Right ventricle myocardium inferior (tissue), 1 donor: ENCODE data around the gene AMT. TPM values are rescaled to one million over a fixed set of nuclear protein-coding genes. Genes with fewer than 3 reads are reported as not detected.
"Not testable (repeated sequence)": the region's sequence is repeated elsewhere in the genome, so short reads cannot be mapped to it uniquely, and the experiment has no call there.

ENCODE experiments used
- ATAC-seq: fragments of 200-7000 bp; cut with Tn5 transposase; one replicate; pipeline ENCODE4 v1.9.1; 2020; ENCODE audit warnings: mild to moderate bottlenecking, moderate library complexity
- DNase-seq: peaks from one replicate; pipeline ENCODE4 v3.0.0; 2021; ENCODE audit errors: missing footprints
- intact Hi-C: fragments of 100-400 bp; cut with DNase I; formaldehyde crosslinking; loops from one replicate; pipeline ENCODE4 v1.11.0; 2022
- total RNA-seq: library from RNA; stranded (reverse); fragmentation: NEBNext Ultra II Directional; extraction: Animal tissue kit (Norgen Biotek cat#: 25700); gene quantifications from one replicate; pipeline ENCODE4 v1.2.1, GENCODE V29; 2021
- donor health status: DM: no; HTN: yes; CAD: no; lungs with severe emphysema.

Gene AMT
- total RNA-seq, 1 donor from 2014 or later = 20.5 TPM

DNA sequence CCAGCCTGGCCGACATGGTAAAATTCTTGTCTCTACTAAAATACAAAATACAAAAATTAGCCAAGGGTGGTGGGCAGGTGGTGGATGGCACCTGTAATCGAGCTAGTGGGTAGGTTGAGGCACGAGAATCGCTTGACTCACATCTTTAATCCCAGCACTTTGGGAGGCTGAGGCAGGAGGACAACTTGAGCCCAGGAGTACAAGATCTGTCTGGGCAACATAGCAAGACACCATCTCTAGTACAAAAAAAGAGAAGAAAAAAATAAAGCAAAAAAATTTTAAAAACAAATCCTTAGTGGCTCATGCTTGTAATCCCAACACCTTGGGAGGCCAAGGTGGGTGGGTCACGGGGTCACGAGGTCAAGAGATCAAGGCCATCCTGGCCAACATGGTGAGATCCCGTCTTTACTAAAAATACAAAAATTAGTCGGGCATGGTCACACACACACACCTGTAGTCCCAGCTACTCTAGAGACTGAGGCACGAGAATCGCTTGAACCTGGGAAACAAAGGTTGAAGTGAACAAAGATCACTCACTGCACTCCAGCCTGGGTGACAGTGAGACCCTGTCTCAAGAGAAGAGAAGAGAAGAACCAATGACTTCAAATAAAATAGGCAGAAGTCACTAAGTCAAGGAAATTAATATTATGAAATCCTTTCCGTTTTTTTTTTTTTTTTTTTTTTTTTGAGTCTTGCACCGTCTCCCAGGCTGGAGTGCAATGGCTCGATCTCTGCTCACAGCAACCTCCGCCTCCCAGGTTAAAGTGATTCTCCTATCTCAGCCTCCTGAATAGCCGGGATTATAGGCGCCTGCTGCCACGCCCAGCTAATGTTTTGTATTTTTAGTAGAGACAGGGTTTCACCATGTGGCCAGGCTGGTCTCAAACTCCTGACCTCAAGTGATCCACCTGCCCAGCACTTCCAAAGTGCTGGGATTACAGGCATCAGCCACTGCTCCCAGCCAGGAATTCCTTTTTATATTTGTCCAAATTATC lies 15.4 kb downstream of the AMT start:
- intact Hi-C loops = no loop called here
- ATAC-seq = no peak
- DNase-seq = no peak

DNA sequence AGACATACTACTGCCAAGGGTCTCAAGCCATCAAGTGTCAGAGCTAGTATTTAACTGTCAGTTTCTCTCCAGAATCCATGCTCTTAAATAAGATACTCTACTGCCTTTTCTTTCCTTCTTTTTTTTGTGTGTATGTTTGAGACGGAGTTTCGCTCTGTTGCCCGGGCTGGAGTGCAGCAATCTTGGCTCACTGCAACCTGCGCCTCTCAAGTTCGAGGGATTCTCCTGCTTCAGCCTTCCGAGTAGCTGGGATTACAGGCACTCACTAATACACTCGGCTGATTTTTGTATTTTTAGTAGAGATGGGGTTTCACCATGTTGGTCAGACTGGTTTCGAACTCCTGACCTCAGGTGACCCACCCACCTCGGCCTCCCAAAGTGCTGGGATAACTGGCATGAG lies 16.7 kb downstream of the AMT start:
- DNase-seq = not testable (repeated sequence)

DNA sequence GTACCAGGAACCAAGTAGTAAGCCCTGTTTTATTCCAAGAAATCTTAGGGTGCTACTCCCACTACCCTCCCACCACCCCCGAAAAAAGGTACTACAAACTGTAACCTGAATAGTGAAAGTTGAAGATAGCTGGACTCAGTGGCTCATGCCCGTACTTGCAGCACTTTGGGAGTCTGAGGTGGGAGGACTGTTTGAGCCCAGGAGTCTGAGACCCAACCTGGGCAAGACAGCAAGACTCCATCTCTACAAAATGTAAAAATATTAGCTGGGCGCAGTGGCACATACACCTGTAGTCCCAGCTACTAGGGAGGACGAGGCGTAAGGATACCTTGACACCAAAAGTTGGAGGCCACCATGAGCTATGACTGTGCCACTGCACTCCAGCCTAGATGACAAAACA lies 18.4 kb downstream of the AMT start:
- no peak for ATAC-seq
- DNase-seq = no peak
- intact Hi-C loops = no loop called here

More for the DNA sequence above, 16.7 kb downstream of the AMT start:
- ATAC-seq = peak; percentile 24
- intact Hi-C loops = not testable (repeated sequence)

DNA sequence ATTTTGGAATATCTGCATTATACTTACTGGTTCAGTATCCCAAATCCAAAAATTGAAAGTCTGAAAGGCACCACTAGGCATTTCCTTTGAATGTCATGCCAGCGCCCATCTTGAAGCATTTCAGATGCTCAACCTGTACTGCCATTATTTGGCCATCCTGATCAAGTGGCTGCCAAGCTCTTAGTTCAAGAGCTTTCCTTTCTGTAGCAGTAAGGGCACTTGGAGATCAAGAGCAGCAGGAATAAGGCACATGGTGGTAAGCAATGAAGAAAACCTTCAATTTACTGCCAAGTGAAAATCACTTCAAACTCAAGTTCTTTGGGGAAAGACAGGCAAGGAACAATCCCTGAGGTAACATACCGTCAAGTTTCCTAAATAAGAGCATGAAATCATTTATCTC lies 20.5 kb downstream of the AMT start:
- intact Hi-C loops = no loop called here
- no peak for DNase-seq
- ATAC-seq = no peak

DNA sequence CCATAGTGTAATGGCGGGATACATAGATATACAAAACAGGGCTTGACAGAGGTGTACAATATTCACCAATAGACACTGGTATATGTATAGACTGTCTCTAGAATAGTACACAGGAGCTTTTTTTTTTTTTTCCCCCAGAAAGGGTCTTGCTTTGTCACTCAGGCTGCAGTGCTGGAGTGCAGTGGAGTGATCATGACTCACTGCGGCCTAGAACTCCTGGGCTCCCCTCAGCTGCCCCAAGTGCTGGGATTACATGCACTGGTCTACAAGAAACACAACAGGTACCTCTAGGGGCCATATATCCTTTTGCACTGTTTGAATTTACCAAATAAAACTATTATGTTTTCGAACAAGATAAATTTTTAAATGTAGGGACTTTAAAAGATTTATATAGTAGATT lies 22.8 kb downstream of the AMT start:
- intact Hi-C loops = no loop called here
- ATAC-seq (no peak), DNase-seq (no peak)

DNA sequence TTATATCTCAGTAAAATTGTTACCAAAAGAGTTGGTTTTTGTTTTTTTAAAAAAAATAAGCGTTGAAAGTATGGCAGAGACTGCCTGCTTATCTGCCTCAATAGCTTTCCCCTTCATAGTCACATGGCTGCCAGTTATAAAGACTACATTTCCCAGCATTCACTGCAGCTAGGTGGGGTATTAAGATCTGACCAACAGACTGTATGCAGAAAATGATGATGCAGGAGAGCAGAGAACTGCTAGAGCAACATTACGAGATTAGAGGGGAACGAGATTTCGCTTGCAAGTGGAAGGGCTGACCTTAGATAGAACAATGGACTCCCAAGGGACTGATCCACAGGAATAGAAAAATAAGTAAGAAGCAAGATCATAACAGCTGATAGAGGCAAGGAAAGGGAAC lies 24.8 kb downstream of the AMT start:
- ATAC-seq (peak; percentile 50), DNase-seq (no peak)
- intact Hi-C loops = no loop called here

DNA sequence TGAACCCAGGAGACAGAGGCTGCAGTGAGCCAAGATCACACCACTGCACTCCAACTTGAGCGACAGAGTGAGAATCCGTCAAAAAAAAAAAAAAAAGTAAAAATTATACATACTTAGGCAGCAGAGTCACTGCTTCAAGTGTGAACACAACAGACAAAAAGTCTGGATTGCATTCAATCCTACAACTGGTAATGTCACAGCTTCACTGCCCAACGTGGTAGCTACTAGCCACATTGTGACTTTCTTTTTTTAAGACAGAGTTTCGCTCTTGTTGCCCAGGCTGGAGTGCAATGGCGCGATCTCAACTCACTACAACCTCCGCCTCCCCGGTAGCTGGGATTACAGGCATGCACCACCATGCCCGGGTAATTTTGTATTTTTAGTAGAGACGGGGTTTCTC lies 31.0 kb downstream of the AMT start:
- ATAC-seq, DNase-seq, intact Hi-C loops: not testable (repeated sequence)

DNA sequence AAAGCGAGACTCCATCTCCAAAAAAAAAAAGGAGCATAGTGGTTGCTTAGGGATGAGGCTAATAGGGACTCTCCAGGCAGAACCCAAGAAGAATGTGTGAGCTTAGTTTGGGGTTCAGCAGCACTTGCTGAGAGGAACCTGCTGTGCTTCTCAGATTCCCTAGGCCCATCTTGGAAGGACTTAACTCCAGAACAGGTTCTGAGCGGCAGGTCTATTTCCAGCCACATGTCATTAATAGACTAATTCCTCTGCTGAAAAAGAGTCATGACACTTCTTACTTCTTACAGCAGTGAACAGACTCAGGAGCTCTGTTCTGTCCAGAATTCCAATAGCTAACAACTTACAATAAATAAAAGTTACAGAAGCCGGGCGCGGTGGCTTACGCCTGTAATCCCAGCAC lies 33.0 kb downstream of the AMT start:
- DNase-seq (no peak), ATAC-seq (no peak)
- intact Hi-C loops = no loop called here

DNA sequence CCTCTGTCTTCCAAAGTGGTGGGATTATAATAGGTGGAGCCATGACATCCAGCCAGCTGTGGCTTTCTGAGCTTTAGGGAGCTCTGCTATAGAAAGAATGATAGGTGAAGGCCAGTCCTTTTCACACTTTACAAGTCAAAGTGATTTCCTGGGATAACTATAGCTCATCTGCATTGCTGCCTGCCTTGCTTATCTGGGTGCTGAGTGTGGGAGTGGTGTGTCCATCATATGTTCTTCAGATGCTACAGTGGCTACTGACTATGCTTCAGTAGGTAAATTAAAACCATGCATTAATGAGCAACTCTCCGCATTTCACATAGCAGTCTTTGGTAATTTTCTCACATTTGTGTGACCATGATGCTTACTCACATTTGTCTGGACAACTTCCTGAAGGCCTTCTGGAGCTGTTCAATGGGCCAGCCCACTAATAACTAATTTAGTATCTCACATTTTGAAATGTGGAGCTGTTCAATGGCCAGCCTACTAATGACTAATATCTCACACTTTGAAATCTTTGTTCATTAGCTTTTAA lies 33.9 kb downstream of the AMT start:
- intact Hi-C loops = no loop called here
- no peak for DNase-seq
- ATAC-seq = no peak

DNA sequence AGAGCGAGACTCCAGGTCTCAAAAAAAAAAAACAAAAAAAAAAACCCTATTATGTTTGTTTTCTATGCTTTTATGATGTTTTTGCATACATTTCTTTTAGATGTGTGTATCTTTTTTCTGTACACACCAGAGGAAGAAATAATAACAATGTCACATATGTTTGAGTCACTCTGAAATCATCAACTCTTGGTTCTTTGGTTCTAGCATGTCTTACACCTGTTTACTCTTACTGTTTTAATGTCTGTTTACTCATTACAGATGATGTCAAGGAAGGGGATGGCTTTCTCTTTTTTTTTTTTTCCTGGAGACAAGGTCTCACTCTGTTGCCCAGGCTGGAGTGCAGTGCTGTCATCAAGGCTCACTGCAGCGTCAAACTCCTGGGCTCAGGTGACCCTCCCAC lies 34.6 kb downstream of the AMT start:
- ATAC-seq (no peak), DNase-seq (no peak)
- intact Hi-C loops = no loop called here

DNA sequence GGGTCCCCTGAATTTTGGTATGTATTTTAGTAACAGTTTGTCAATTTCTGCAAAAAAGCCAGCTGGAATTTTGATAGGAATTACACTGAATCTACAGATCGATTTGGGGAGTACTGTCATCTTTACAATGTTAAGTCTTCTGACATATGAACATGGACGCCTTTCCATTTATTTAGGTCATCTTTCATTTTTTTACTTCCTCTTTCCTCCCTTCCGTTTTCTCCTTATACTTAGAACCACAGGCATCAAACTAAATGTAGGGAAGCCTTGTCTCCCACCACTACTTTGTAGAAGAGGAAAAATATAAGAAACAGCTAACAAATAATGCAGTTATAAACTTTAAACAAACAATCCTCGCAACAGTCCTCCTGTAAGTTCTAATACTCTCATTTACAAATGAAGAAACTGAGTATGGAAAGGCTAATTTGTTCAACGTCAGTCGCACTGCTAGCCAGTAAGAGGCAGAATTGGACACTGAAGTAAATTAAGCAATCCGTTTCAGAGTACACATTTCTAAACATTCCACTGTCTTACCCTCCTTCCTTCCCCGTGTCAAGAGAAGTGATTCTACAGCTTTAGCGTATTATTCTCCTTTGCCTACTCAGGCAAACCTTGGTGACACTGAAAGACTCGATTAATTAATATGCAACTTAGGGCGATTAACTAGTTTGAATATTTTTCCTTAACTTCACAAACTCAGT lies 36.1 kb downstream of the AMT start:
- ATAC-seq (no peak), DNase-seq (no peak)
- intact Hi-C loops = no loop called here

DNA sequence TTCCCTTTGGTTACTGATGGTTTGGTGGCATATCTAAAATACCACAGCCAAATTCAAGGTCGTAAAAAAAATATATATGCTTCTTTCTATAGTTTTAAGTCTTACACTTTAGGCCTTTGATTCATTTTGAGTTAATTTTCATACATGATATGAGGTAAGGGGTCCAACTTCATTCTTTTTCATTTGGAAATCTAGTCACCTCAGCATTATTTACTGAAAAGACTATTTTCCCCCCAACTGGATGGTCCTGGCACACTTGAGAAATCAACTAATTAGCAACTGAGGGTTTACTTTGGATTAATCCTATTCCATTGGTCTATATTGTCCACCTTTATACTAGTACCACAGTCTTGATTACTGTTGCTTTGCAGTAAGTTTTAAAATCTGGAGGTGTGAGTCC lies 36.7 kb downstream of the AMT start:
- DNase-seq = no peak
- no peak for ATAC-seq
- intact Hi-C loops = no loop called here

DNA sequence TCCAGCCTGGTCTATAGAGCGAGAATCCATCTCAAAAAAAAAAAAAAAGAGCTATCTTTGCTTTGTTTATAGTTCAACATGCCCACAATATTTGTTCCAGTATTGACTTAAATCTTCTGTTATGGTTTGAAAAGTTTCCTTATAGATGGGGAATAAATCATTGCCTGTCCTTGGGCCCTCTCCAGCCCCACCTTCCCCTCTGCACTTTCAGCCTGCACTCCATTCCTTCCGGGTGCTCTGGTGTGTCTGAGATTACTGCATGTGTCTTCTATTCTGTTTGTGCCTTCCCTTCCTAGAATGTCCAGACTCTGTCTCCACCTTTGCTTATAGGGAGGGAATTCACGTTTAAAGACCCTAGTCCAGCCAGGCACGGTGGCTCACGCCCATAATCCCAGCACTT lies 38.9 kb downstream of the AMT start:
- intact Hi-C loops = no loop called here
- ATAC-seq (no peak), DNase-seq (no peak)

DNA sequence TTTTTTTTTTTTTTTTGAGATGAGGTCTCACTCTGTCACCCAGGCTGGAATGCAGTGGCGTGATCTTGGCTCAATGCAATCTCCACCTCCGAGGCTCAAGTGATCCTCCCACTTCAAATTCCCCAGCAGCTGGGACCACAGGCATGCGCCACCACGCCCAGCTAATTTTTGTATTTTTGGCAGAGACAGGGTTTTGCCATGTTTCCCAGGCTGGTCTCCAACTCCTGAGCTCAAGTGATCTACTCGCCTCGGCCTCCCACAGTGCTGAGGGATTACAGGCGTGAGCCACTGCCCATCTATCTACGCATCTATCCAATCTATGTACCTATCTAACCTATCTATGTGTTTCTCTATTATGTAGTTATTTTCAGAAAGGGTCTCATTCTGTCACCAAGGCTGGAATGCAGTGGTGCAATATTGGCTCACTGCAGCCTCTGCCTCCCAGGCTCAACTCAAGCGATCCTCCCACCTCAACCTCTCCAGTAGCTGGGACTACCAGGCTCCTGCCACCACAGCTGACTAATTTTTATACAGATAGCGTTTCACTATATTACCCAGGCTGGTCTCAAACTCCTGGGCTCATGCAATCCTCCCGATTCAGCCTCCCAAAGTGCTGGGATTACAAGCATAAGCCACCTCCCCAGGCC lies 43.9 kb downstream of the AMT start:
- peak; percentile 61 for ATAC-seq
- no peak for DNase-seq
- intact Hi-C loops = no loop called here

DNA sequence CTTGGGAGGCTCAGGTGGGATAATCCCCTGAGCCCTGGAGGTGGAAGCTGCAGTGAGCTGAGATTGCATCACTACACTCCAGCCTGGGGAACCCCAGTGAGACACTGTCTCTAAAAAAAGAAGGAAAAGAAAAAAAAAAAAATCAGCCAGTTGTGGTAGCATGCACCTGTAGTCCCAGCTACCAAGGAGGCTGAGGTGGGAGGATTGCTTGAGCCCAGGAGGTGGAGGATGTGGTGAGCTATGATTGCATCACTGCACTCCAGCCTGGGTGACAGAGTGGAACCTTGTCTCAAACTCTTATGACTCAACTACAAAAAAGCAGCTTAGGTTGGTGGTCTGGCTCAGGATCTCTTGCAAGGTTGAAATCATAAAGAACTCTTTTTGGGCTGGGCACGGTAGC lies 44.8 kb downstream of the AMT start:
- DNase-seq (no peak), ATAC-seq (peak; percentile 18)
- intact Hi-C loops = no loop called here

DNA sequence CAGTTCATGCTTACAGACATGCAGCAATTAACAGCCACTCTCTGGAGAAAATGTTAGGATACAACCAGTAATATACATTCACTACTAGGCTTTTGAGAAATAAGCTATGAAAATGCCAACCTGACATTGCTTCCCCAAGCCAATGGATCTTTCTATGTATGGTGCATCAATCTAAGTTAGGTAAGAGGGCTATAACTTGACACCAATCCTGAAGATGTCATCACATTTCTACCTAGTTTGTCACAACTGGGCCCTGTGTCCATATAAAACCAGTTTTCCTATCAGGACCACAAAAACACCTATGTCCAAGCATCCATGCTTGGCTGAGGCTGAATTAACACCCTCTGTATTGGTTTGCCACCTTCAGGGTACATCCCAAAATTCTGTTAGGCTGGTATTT lies 50.3 kb downstream of the AMT start:
- intact Hi-C loops = no loop called here
- DNase-seq (no peak), ATAC-seq (no peak)

DNA sequence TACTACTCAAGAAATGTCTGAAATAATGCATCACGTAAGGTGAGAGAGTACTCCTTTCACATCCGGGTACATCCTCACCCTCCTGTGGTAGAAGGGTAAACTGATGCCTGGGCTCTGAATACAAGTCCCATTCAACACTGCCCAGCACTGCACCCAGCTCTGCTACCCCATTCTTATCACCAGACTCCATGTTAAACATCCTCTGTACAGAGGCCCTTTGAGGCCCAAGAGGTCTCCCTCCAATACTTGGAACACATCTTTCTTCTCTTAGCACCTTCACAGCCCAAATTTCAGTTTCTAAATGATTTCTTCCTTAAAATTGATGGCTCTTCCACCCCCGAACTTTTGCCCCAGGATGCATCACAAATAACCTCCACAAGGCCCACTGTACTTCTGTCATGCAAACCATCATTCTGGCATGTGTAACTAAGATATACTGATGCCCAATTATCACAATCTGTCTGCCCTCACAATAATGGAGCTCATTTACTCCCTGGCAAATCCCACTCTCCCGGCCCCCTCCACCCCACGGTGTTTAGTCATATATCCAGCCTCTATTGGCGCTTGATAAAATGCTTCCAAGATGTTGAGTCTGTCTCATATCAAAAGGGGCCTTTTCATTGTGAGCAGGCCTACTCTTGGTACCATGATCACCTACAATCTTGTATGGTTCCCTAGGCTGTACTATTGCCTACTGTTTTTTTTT lies 51.5 kb downstream of the AMT start:
- DNase-seq (no peak), ATAC-seq (no peak)
- intact Hi-C loops = no loop called here
